Measurements from ENCODE around the gene FAM222A.

DNA sequence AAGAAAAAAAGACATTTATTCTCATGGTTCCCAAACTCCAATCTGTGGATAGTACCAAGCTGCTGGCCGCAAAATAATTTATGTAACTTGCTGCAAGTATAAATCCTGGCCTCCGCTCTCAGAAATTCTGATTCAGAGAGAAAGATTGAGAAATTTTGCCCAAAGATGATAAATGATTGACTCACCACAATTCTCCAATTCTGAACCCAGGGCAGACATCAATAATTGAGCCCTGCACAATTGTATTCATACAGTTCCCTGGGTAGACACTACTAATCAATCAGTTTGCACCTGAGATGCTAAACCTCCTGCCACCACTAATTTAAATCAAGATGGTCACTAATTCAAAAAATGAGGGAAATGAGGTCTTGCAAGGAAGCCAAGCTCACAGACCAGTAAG is 81.4 kb downstream of the FAM222A start:
- TF ChIP-seq, protein P1, sequence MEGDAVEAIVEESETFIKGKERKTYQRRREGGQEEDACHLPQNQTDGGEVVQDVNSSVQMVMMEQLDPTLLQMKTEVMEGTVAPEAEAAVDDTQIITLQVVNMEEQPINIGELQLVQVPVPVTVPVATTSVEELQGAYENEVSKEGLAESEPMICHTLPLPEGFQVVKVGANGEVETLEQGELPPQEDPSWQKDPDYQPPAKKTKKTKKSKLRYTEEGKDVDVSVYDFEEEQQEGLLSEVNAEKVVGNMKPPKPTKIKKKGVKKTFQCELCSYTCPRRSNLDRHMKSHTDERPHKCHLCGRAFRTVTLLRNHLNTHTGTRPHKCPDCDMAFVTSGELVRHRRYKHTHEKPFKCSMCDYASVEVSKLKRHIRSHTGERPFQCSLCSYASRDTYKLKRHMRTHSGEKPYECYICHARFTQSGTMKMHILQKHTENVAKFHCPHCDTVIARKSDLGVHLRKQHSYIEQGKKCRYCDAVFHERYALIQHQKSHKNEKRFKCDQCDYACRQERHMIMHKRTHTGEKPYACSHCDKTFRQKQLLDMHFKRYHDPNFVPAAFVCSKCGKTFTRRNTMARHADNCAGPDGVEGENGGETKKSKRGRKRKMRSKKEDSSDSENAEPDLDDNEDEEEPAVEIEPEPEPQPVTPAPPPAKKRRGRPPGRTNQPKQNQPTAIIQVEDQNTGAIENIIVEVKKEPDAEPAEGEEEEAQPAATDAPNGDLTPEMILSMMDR (IDR thresholded peaks at IDR 0.05) = no peak
- no peak for TF ChIP-seq POLR2A (IDR thresholded peaks at IDR 0.05)

Measured in lower leg skin (tissue), 3 donors.